Neural progenitor cell (in vitro differentiated cells): ENCODE data around the gene GCAT. TPM values are rescaled to one million over a fixed set of nuclear protein-coding genes. Genes with fewer than 3 reads are reported as not detected.

Experiments used
- DNase-seq: peaks from one replicate; pipeline ENCODE4 v3.0.0-alpha.2; 2016; ENCODE audit warnings: low spot score
- H2AFZ ChIP-seq: fragments of 200-600 bp; sonication (generic); replicated peaks from 2 replicates; pipeline ENCODE4 v1.6.1; 2016; ENCODE audit warnings: antibody characterized with exemption
- H3F3A ChIP-seq: fragments of 200-600 bp; sonication (generic); 2 replicates; pipeline ENCODE4 v1.6.1; 2016; ENCODE audit warnings: antibody characterized with exemption, low read depth
- H3K27ac ChIP-seq: fragments of 200-600 bp; sonication (generic); 2 replicates; pipeline ENCODE4 v1.5.1; 2016; ENCODE audit warnings: mild to moderate bottlenecking
- H3K27me3 ChIP-seq: fragments of 200-600 bp; sonication (generic); 2 replicates; pipeline ENCODE4 v1.6.1; 2016; ENCODE audit warnings: mild to moderate bottlenecking, moderate library complexity
- H3K36me3 ChIP-seq: fragments of 200-600 bp; sonication (generic); 2 replicates; pipeline ENCODE4 v1.5.1; 2016
- H3K4me1 ChIP-seq: fragments of 200-600 bp; sonication (generic); 2 replicates; pipeline ENCODE4 v1.6.1; 2016; ENCODE audit warnings: mixed run types
- H3K4me2 ChIP-seq: fragments of 200-600 bp; sonication (generic); 2 replicates; pipeline ENCODE4 v1.6.1; 2016
- H3K4me3 ChIP-seq: fragments of 200-600 bp; sonication (generic); 2 replicates; pipeline ENCODE4 v1.5.1; 2016
- H3K79me2 ChIP-seq: fragments of 200-600 bp; sonication (generic); 2 replicates; pipeline ENCODE4 v1.6.1; 2016; ENCODE audit warnings: low read depth
- H3K9ac ChIP-seq: fragments of 200-600 bp; sonication (generic); 2 replicates; pipeline ENCODE4 v1.6.1; 2016
- H3K9me3 ChIP-seq: fragments of 200-600 bp; sonication (generic); 2 replicates; pipeline ENCODE4 v1.5.1; 2016; ENCODE audit warnings: low read depth
- H4K20me1 ChIP-seq: fragments of 200-600 bp; sonication (generic); 2 replicates; pipeline ENCODE4 v1.6.1; 2016; ENCODE audit warnings: low read depth
- H3K27ac Mint-ChIP-seq: 3 replicates; pipeline ENCODE4 v1.8.0; 2021; ENCODE audit warnings: mixed read lengths
- H3K27me3 Mint-ChIP-seq: 2 replicates; pipeline ENCODE4 v1.8.0; 2022; ENCODE audit warnings: low read depth, mild to moderate bottlenecking, inconsistent platforms, moderate library complexity, mixed read lengths; ENCODE audit not compliant: insufficient read depth
- H3K36me3 Mint-ChIP-seq: 3 replicates; pipeline ENCODE4 v1.8.0; 2021; ENCODE audit warnings: mixed read lengths
- H3K4me1 Mint-ChIP-seq: 3 replicates; pipeline ENCODE4 v1.8.0; 2021; ENCODE audit warnings: mixed read lengths
- H3K4me3 Mint-ChIP-seq: 3 replicates; pipeline ENCODE4 v1.8.0; 2021; ENCODE audit warnings: mild to moderate bottlenecking, moderate library complexity, mixed read lengths
- H3K9me3 Mint-ChIP-seq: 3 replicates; pipeline ENCODE4 v1.8.0; 2020; ENCODE audit warnings: mixed read lengths
- EZH2 ChIP-seq: fragments of 200-600 bp; sonication (generic); IDR thresholded peaks from 2 replicates; pipeline ENCODE4 v1.6.1; 2017; ENCODE audit warnings: antibody characterized with exemption, mild to moderate bottlenecking, moderate library complexity
- EZH2phosphoT487 ChIP-seq: fragments of 200-600 bp; sonication (generic); IDR thresholded peaks from 2 replicates; pipeline ENCODE4 v1.6.1; 2017; ENCODE audit warnings: antibody characterized with exemption
- total RNA-seq: library from RNA; depleted of rRNA; stranded (reverse); fragments of >200 nt; gene quantifications from 2 replicates; pipeline ENCODE4 v1.2.3, GENCODE V29; 2015; ENCODE audit warnings: low replicate concordance
- TF ChIP-seq, protein P1 (sequence below): fragments of 200-600 bp; sonication (generic); IDR thresholded peaks from 2 replicates; pipeline ENCODE4 v1.5.1; 2017; ENCODE audit warnings: antibody characterized with exemption, mild to moderate bottlenecking

Gene GCAT
- total RNA-seq, 1 donor from 2014 or later = 21.2 TPM

GRCh38 chr22:37818409-37819104 is 10.8 kb downstream of the GCAT start:
- peak; percentile 78 for DNase-seq
- H3K9ac ChIP-seq = no peak overlapping the region
- no peaks in the 10 kb centered on the region for H3K9me3 ChIP-seq
- Mint-ChIP-seq H3K27me3 (peaks cover 21% of the 10 kb centered on the region), H3K27ac (no peak overlapping the region), H3K9me3 (no peaks in the 10 kb centered on the region), H3K36me3 (no peaks in the 10 kb centered on the region), H3K4me1 (peaks cover 26% of the 10 kb centered on the region), H3K4me3 (peak overlapping the region; percentile 80)
- peaks cover 22% of the 10 kb centered on the region for H3K4me1 ChIP-seq
- no peak overlapping the region for H3K27ac ChIP-seq
- peak overlapping the region; percentile 27 for H2AFZ ChIP-seq
- peaks cover 37% of the 10 kb centered on the region for H3F3A ChIP-seq
- TF ChIP-seq, protein P1, sequence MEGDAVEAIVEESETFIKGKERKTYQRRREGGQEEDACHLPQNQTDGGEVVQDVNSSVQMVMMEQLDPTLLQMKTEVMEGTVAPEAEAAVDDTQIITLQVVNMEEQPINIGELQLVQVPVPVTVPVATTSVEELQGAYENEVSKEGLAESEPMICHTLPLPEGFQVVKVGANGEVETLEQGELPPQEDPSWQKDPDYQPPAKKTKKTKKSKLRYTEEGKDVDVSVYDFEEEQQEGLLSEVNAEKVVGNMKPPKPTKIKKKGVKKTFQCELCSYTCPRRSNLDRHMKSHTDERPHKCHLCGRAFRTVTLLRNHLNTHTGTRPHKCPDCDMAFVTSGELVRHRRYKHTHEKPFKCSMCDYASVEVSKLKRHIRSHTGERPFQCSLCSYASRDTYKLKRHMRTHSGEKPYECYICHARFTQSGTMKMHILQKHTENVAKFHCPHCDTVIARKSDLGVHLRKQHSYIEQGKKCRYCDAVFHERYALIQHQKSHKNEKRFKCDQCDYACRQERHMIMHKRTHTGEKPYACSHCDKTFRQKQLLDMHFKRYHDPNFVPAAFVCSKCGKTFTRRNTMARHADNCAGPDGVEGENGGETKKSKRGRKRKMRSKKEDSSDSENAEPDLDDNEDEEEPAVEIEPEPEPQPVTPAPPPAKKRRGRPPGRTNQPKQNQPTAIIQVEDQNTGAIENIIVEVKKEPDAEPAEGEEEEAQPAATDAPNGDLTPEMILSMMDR = peak; percentile 44
- TF ChIP-seq EZH2phosphoT487 (peak; percentile 42), EZH2 (peak; percentile 79)
- H3K36me3 ChIP-seq = no peaks in the 10 kb centered on the region
- H4K20me1 ChIP-seq = peaks cover 3% of the 10 kb centered on the region
- H3K27me3 ChIP-seq = peaks cover 51% of the 10 kb centered on the region
- peak overlapping the region; percentile 98 for H3K4me2 ChIP-seq
- peak overlapping the region; percentile 54 for H3K4me3 ChIP-seq
- H3K79me2 ChIP-seq = no peaks in the 10 kb centered on the region

DNA sequence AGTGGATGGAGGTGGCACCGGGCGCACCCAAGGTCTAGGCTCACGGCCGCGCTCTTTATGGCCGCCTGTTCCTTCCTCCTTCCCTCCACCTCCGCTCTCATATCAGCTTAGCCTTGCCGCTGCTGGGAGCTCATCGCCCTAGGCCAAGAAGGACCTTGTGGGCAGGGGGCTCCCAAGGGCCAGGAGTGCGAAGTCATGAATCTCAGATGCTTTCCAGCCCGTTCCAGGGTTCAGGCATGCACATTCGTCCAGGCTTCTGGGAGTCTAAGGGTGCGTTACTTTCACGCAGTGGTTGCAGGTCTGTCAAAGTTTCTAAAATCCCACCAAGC is 11.3 kb downstream of the GCAT start:
- Histone ChIP-seq H4K20me1 (peaks cover 3% of the 10 kb centered on the region), H3K36me3 (no peaks in the 10 kb centered on the region), H3K9me3 (no peaks in the 10 kb centered on the region), H3K79me2 (no peaks in the 10 kb centered on the region), H3K27ac (no peak overlapping the region), H3K4me3 (peak overlapping the region; percentile 54), H3F3A (peaks cover 42% of the 10 kb centered on the region), H3K9ac (no peak overlapping the region), H3K4me1 (peaks cover 26% of the 10 kb centered on the region), H3K4me2 (peak overlapping the region; percentile 98), H3K27me3 (peaks cover 56% of the 10 kb centered on the region), H2AFZ (no peak overlapping the region)
- Mint-ChIP-seq H3K4me3 (peak overlapping the region; percentile 75), H3K36me3 (no peaks in the 10 kb centered on the region), H3K9me3 (no peaks in the 10 kb centered on the region), H3K27ac (no peak overlapping the region), H3K27me3 (peaks cover 26% of the 10 kb centered on the region), H3K4me1 (peaks cover 26% of the 10 kb centered on the region)
- no peak for DNase-seq
- TF ChIP-seq EZH2phosphoT487 = peak; percentile 14
- TF ChIP-seq EZH2 = no peak

GRCh38 chr22:37820350-37820749 is 12.6 kb downstream of the GCAT start:
- TF ChIP-seq EZH2phosphoT487 = no peak
- TF ChIP-seq, protein P1 = no peak
- TF ChIP-seq EZH2 = no peak
- Histone ChIP-seq H3K4me3 (no peak overlapping the region), H3K4me1 (peaks cover 26% of the 10 kb centered on the region), H3K4me2 (no peak overlapping the region), H2AFZ (no peak overlapping the region), H3K27ac (no peak overlapping the region), H3K36me3 (no peaks in the 10 kb centered on the region), H3K79me2 (no peaks in the 10 kb centered on the region), H3K9me3 (no peaks in the 10 kb centered on the region), H4K20me1 (peaks cover 3% of the 10 kb centered on the region), H3K9ac (no peak overlapping the region), H3F3A (peaks cover 49% of the 10 kb centered on the region), H3K27me3 (peaks cover 69% of the 10 kb centered on the region)
- no peaks in the 10 kb centered on the region for H3K9me3 Mint-ChIP-seq
- H3K27me3 Mint-ChIP-seq = peaks cover 29% of the 10 kb centered on the region
- H3K27ac Mint-ChIP-seq = no peak overlapping the region
- peaks cover 26% of the 10 kb centered on the region for H3K4me1 Mint-ChIP-seq
- no peak for DNase-seq
- peak overlapping the region; percentile 71 for H3K4me3 Mint-ChIP-seq
- no peaks in the 10 kb centered on the region for H3K36me3 Mint-ChIP-seq
